GM21717 (cell line): ENCODE data around the gene PTH1R.
"Not testable (repeated sequence)": the region's sequence is repeated elsewhere in the genome, so short reads cannot be mapped to it uniquely, and the experiment has no call there.

Experiments
- ATAC-seq: cut with Tn5 transposase; IDR thresholded peaks from one replicate; pipeline ENCODE4 v1.9.1; 2021; ENCODE audit warnings: mild to moderate bottlenecking, moderate library complexity; ENCODE audit not compliant: unreplicated experiment

Gene PTH1R

DNA sequence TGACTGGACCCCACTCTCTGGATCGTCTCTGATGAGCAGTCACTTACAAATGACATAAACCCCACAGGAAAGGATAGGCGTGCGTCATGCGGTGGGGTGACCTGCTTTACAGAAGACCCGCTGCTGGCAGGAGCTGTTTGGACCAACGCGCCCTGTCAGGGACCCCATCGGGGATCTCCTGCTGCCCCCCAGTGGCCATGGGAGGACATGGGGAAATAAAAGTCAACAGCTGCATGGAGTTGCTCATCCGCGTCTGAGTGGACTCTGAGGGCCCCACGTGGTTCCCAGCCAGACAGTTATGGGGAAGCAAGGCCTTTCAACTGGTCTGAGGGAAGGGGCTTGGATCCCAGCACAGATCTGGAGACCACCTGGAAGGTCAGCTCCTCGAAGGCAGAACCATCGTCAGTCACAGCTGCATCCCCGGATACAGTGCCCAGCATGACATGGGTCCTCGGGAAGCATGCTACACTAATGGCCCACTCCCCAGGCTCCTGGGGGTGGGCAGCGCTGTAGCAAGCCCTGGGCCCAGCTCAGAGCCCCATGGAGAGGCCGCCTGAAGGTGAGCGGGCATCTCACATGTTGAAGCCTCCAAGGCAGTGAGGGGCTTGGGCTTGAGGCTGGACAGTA is 32.1 kb downstream of the PTH1R start:
- ATAC-seq, result peak; percentile 54

DNA sequence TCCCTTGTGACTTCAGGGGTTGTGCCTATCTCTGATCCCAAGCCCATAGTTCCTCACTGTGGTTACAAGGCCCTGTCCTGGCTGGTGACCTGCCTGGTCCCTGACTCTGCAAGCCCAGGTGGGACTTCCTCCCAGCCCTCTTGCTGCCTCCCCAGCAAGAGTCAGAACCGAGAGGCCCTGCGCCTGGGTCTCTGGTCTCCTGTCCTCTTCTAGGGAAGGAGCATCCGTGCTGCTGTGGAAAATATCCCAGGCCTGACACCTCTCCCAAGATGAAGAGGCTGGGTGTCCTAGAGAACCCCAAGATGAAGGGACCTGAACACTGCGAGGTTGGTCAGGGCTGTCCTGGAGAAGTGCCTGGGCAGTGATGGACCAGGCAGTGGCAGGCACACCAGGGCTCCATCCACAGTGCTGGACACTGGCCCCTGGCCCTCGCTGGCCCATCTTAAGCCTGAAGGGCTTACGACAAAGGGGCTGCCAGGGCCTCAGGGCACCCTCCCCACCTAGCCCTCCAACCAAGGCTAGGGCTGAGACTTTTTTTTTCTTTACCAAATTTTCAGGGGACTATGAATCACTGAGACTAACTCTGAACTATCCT is 32.7 kb downstream of the PTH1R start:
- ATAC-seq, result no peak

DNA sequence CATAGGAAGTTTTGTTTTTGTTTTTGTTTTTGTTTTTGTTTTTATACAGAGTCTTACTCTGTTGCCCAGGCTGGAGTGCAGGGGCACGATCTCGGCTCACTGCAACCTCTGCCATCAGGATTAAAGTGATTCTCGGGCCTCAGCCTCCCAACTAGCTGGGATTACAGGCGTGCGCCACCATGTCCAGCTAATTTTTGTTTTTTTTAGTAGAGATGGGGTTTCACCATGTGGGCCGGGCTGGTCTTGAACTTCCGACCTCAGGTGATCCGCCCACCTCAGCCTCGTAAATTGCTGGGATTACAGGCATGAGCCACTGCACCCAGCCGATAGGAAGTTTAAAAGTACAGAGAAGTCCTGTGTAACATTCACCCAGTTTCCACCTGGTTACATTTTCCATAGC is 33.4 kb downstream of the PTH1R start:
- not testable (repeated sequence) for ATAC-seq

DNA sequence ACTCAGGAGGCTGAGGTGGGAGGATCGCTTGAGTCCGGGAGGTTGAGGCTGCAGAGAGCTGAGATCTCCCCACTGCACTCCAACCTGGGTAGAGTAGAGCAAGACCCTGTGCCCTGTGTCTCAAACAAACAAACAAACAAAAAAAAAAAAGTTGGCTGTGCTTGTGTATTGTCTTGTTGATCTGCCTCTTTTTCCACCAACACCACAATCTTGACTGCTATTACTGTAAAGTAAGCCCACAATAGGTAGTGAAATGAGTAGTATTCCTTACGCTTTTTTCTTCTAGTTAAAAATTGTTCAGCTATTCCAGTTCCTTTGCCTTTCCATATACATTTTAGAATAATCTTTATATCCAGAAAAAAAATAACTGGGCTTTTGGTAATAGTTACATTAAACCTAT is 35.5 kb downstream of the PTH1R start:
- no peak for ATAC-seq

DNA sequence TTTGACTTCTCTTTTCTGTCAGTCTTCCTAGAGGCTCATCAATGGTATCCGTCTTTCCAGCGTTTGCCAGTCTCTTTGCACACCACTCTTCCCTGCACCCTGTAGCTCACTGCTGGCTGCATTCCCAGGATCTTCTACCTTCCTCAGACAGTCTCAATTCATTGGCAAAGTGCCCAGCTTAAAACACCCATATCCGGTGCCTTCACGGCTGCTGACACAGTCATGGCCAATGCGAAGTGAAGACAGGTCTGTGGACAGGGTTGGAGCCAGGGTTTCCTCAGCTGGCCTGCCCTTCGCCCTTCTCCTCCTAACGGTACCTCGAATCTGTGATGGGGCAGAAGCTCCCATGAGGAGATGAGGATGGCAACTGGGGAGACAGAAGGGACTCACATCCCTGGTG is 36.1 kb downstream of the PTH1R start:
- ATAC-seq, result no peak

DNA sequence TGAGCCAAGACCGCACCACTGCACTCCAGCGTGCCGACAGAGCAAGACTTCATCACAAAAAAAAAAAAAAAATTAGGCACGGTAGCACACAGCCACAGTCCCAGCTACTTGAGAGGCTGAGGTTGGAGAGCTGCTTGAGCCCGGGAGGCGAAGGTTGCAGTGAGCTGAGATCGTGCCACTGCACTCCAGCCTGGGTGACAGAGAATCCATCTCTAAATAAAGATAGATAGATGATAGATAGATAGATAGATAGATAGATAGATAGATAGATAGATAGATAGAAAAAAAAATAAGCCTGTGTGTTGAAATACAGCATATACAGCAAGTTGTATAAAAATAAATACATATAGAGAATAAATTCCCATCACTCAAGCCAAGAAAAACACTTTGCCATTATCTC is 37.3 kb downstream of the PTH1R start:
- no peak for ATAC-seq

DNA sequence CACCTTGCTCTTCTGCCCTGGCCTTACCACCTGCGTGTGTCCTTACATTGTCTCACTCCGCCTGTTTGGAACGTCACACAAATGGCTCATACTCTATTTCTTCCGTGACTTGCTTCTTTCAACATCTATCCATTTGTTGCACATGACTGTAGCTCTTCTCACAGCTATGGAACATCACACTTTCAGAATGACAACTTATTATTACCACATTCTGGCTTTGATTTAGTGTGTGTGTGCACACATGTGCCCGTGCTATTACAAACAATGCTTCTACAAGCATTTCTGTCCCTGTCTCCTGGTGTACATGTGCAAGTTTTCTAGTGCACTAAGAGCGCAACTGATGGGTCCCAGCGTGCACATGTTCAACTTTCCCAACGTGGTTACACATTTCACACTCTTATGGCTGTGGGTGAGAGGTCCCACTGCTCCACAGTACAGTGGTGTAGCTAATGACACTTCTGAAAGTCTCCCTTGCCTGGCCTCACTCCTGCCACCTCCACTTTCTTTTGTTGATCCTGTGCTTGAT is 37.8 kb downstream of the PTH1R start:
- ATAC-seq, result no peak

DNA sequence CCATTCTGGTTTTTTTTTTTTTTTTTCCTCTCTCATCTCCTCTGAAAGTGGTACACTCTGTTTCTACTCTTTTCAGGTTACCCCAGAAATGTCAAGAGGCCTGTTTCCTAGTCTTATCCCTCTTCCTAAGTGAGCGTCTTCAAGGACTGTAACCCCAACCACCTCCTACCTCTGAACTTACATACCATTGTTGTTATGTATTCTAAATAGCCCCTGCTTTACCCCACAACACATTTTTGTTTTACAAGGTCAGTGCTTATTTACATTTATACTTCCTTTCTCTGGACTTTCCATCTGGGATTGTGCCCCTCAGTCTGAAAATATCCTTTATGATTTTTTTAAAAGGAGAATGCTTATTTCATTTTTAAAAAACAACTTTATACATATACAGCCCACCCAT is 38.8 kb downstream of the PTH1R start:
- ATAC-seq, result no peak

DNA sequence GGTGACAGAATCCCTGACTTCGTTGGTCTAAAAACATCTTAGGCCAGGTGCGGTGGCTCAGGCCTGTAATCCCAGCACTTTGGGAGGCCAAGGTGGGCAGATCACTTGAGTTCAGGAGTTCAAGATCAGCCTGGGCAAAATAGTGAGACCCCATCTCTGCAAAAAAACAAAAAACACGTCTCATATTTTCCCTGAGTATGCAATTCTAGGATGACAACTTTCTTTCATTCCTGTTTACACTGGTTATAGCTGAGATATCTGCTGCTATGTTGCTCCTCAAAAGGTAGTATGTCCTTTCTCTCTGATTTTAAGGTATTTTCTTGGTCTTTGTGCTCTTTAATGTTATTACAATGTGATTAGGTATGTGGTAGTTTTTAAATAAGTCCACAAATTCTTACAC is 39.3 kb downstream of the PTH1R start:
- no peak for ATAC-seq

DNA sequence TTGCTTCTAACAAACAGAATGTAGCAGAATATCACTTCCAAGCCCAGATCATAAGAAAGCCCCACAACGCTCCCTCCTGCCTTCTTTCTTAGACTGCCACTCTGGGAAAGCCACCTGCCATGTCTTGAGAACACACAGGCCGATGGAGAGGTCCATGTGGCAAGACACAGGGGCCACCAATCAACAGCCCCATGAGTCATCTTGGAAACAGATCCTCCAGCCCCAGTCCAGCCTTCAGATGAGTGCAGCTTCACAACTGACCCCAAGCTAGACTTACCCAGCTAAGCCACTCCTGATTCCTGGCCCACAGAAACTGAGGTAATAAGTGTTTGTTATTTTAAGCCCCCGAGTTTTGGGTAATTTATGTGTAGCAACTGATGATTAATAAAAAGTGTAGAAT is 39.7 kb downstream of the PTH1R start:
- no peak for ATAC-seq

DNA sequence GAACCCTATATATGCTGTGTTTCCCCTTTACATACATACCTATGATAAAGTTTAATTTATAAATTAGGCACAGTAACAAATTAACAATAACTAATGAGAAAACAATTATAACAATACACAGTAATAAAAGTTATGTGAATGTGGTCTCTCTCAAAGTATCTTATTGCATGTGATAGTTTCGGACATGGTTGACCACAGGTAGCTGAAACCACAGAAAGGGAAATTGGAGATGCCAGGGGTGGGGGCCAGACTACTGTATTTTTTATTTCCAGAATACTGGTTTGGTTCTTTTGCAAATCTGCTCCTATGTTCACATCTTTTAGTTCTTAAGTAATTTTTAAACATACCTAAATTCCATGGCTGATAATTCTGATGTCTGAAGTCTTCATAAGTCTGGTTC is 40.7 kb downstream of the PTH1R start:
- no peak for ATAC-seq

DNA sequence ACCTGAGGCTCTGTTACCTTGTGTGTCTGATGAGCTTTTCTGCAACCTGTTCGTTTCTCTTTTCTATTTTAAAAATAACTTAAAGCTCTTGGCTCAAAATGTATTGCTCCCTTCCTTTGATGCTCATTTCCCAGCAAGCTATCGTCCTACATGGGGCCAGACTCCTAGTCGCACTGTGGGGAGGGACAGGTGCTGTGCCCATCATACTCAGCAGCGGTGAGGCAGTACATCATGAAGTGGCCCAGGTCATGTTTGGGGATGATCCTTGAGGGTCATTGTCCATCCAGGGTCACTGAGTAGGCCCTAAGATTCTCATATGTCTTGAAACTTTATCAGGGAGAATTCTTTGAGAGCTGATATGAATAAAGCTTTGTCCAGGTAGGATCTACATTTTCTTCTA is 41.1 kb downstream of the PTH1R start:
- no peak for ATAC-seq

DNA sequence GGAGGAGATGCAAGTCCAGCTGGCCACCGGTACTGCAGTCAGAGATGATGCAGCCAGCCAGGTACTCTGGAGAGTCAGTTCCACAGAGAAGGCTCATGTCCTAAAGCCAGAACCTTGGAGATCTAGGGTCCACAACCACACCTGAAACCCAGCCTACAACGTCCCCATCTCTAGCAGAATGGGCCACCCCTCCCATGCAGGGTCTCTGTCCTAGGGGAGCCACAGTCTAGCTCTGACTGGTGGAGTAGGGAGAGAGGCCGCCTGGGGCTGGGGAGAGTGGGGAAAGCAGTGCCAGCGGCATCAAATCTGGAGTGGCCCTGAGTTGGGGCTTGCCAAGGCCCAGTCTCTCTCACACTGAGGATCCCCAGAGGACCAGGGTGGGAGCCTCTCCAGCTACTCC is 43.5 kb downstream of the PTH1R start:
- no peak for ATAC-seq

DNA sequence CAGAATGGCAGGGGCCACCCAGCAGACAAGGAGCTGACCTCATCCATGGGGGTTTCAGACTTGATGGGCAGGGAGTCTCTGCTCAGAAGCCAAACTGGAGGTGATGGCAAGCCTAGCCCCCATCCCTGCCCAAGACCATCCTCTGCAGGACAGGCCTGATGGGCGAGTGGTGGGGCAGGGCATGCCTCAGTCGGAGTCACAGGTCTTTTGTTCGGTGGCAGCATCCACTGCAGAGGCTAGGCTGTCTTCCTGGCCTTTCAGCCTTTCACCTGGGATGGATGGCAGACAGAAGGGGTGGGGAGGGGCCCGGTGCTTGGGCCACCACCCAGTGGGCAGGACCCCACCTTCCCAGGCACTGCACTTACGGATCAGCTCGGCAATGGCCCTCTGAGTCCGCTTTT is 44.4 kb downstream of the PTH1R start:
- no peak for ATAC-seq

DNA sequence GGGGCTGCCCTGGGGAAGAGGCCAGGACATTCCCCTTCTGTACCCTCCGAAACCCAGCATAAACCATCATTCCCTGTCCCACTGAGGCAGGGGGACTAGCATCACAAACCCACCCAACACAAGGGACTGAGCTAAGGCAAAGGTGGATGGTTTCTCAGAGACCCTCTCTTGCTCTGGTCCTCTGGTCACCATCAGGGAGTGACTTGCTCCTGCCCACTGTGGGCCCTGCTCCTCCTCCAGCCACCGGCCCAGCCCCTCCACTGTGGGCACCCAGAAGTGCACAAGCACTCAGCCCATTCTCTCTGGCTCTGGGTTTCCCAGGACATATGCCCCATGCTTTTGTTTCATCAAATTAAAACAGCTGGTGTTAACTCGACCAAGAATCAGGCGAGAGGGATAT is 44.9 kb downstream of the PTH1R start:
- ATAC-seq, result no peak

DNA sequence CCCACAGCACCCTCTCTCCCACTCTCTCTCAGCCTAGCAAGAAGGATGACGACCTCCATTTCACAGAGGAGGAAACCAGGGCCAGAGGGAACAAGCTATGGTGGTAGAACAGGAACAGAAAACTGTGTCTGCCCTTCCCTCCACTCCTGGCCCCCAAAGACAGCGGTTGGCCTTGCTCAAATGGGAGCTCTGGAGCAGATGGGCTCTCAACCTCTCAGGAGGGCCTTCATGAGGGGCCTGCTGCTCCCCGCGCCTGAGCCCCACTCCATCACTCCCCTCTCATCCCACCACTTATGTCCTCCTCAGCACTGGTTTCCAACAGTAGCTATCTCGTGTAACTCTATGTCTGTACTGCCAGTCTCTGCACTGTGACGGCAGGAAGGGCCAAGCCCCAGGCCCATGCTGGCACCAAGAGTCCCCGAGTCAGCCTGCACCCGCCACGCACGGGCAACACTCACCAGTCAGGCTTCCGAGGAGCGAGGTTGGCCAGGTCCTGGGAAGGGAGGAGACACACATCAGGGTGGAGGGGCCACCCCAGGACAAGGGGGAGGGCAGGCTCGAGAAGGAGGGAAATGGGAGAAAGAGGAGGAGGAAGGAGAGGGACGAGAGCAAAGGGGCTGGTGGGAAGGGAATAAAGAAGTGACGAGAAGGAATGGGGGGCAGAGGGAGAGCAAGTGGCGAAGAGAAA is 45.5 kb downstream of the PTH1R start:
- ATAC-seq, result no peak

DNA sequence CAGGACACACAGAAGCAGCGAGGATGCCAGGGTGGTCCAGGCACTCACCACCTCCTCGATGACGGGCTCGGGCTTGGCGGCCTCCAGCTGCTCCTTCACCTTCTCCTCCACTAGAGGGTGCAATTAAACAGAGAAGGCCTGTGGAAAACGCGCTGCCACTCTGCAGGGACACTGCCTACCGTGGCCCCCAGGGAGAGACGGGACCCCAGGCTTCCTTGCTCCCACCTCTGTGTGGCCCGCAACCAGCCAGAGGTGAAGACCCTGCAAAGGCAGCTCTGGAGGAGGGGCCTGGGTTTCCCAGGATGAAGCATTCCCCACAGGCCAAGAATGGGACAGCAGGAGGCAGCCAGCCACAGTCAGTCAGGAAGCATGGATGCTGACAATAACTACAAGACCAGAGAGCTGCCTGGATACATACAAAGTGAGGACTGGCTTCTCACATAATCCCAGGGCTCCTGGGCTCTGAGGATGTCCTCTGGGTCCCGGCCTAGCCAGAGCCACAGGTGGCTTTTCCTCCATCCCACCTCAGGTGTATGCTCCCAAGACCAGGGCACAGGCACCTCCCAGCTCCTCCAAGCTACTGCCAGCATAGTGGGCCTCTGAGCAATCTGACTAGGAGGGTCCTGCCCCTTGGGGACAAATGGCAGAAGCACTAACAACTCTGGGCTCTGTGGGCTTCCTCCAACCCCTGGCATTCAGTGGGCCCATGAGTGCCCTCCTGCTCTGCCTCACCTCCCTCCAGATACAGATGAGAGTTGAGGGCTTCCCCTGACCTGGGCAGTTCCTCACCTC is 46.2 kb downstream of the PTH1R start:
- no peak for ATAC-seq

DNA sequence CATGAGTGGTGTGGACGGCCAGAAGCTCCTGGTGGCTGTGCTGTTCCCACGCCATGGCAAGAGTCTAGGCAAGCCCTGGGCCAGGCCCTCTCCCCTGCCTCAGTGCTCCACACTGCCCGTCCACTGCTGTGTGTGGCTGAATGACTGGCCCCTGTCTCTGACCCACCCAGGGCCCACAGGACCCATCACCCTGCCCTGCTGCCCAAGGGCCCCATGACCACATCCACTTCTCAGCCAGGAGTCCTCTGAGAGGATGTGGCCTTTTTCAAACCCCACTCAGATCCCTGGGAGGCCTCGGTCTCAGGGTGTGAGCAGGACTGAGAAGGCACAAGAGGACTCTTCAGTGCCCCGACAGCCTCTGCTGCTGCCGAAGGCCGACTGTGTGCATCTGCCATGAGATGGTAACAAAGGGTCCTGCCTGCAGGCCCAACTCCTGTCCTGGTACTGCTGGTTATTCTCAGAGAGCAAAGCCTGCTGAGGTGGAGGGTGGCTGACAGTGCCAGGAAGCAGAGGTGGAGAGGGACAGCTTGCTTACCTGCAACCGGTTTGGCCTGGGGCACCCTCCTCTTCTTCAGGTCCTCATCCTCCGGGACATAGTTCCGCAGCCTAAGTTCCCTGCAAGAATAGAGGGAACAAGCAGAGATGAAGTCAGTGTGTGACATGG is 47.5 kb downstream of the PTH1R start:
- no peak for ATAC-seq

DNA sequence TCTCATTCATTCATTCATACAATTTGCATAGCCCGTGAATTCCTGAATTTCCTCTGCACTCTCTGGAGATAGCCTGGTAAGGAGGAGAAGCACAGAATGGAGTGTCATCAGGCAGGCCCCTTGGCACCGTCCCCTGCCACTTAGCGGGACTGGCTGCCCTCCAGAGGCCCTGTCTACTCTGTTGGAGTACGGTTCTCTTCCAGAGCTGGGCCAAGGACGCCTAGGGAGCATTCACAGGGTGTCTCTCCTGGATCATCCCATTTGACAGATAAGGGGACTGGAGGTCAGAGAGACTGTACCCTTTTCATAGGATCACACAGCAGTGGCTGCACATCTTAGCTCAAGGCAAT is 48.0 kb downstream of the PTH1R start:
- ATAC-seq, result no peak

DNA sequence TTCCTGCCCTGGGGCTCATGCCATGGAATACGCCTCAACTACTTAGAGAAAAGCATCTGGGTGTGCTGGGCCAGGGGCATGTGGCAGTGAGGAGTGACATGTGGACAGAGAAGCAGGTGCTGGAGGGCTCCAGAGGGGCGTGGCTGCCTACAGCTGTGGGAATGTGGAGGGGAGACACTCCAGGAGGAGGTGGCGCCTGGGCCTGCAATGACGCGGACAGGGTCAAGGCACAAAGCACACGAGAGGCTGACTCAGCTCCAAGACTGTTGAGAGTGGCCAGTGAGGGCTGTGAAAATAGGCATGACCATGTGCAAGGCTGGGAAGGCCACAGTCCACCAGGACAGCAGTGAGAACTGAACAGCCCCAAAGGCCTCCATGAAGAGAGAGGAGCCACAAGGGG is 48.5 kb downstream of the PTH1R start:
- ATAC-seq, result no peak

DNA sequence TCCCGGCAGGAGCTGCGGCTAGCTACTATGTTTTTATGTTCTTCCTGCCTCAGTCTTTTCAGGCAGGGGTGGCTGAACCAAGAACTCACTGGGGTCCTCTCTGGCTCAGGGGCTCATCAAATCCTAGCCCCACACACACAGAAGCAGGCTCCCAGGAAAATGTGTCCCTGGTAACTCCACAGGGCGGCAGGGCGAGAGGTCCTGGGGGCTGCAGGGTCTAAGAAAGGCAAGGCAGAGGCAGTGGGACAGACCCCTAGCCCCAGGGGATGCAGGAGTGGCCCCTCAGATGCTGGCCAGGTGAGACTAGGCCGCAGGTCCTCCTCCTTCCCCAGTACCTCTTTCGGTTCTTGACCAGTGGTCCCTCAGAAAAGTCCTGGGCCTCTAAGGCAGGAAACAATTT is 48.9 kb downstream of the PTH1R start:
- no peak for ATAC-seq
